Astrocyte (in vitro differentiated cells and primary cell): ENCODE results near the gene SYT3.

Experiments used
- CTCF ChIP-seq: IDR thresholded peaks from 2 replicates; pipeline ENCODE4 v1.5.1; 2011; ENCODE audit warnings: low read depth, mild to moderate bottlenecking, inconsistent platforms, low read length, moderate library complexity; ENCODE audit not compliant: insufficient read depth
- EZH2 ChIP-seq: IDR thresholded peaks from 2 replicates; pipeline ENCODE4 v1.6.1; 2012; ENCODE audit warnings: mild to moderate bottlenecking, low read length, inconsistent platforms; ENCODE audit not compliant: insufficient read depth

- TF ChIP-seq CTCF = no peak
- TF ChIP-seq EZH2 = no peak
Observed at GRCh38 chr19:50602496-50602895, 37.2 kb downstream of the SYT3 start.
